Suprapubic skin (tissue), 4 donors: Measurements from ENCODE around the gene GLG1. TPM values are rescaled to one million over a fixed set of nuclear protein-coding genes. Genes with fewer than 3 reads are reported as not detected.

Experiments
- DNase-seq, 2 donors: peaks; one replicate each; pipeline ENCODE4 v3.0.0-alpha.2; 2019; ENCODE audit warnings: low spot score in 2 of 2
- H3K27ac ChIP-seq: fragments of 200-600 bp; sonication (generic); one replicate; pipeline ENCODE4 v1.5.1; 2019
- H3K27me3 ChIP-seq: fragments of 200-600 bp; sonication (generic); one replicate; pipeline ENCODE4 v1.5.1; 2019
- H3K36me3 ChIP-seq: fragments of 200-600 bp; sonication (generic); one replicate; pipeline ENCODE4 v1.5.1; 2019
- H3K4me1 ChIP-seq: fragments of 200-600 bp; sonication (generic); one replicate; pipeline ENCODE4 v1.5.1; 2019
- H3K4me3 ChIP-seq: fragments of 200-600 bp; sonication (generic); one replicate; pipeline ENCODE4 v1.5.1; 2019; ENCODE audit warnings: mild to moderate bottlenecking
- H3K9me3 ChIP-seq: fragments of 200-600 bp; sonication (generic); one replicate; pipeline ENCODE4 v1.5.1; 2019
- EP300 ChIP-seq: sonication (generic); formaldehyde crosslinking; IDR thresholded peaks from one replicate; pipeline ENCODE4 v1.6.1; 2017; ENCODE audit warnings: antibody characterized with exemption
- POLR2A ChIP-seq, 2 donors: fragments of 450-650 bp; IDR thresholded peaks; one replicate each; pipeline ENCODE4 v1.6.1; 2017; ENCODE audit warnings: antibody characterized with exemption in 2 of 2, mild to moderate bottlenecking in 2 of 2, moderate library complexity in 2 of 2
- POLR2AphosphoS5 ChIP-seq, 3 donors: sonication (generic); formaldehyde crosslinking; IDR thresholded peaks; one replicate each; pipeline ENCODE4 v1.6.1; 2017; ENCODE audit warnings: antibody characterized with exemption in 3 of 3
- WGBS: methylation state at CpG from one replicate; pipeline ENCODE4 v1.1.5; 2018; 5-methylcytosine and 5-hydroxymethylcytosine counted together
- total RNA-seq, 4 donors: library from RNA; depleted of rRNA; stranded (reverse); fragments of >200 nt; gene quantifications; one replicate each; pipeline ENCODE4 v1.1.0, GENCODE V29; 2016
- TF ChIP-seq, protein P1 (sequence below), 2 donors: fragments of 200-600 bp in 1 of 2; fragments of 450-650 bp in 1 of 2; sonication (generic) in 1 of 2; IDR thresholded peaks; one replicate each; pipeline ENCODE4 v1.5.1; 2016 to 2019; ENCODE audit warnings: antibody characterized with exemption in 2 of 2, mild to moderate bottlenecking in 1 of 2, moderate library complexity in 1 of 2

Gene GLG1
- total RNA-seq, 4 donors from 2014 or later: 62.5 to 160 (median 89.6) TPM

DNA sequence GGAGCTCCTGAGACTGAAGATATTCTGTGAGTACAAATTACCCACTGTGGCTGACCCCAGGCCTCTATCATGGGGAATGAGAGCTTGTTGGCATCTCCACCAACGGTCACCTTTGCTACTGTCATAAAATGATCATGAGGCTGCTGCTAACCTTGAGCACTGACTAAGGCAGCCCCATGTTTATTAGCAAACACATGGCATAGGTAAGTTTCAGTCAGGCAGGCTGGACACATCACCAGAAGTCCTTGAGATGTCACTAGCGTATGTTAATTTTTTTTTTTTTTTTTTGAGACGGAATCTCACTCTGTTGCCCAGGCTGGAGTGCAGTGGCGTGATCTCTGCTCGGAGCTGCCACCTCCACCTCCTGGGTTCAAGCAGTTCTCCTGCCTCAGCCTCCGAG is 1.5 kb upstream of the GLG1 start:
- Histone ChIP-seq H3K27me3 (no peaks in the 10 kb centered on the region), H3K4me1 (peaks cover 33% of the 10 kb centered on the region), H3K9me3 (no peaks in the 10 kb centered on the region), H3K36me3 (no peaks in the 10 kb centered on the region), H3K27ac (no peak overlapping the region), H3K4me3 (no peak overlapping the region)
- TF ChIP-seq POLR2A (IDR thresholded peaks at IDR 0.05): no peak
- TF ChIP-seq, protein P1, sequence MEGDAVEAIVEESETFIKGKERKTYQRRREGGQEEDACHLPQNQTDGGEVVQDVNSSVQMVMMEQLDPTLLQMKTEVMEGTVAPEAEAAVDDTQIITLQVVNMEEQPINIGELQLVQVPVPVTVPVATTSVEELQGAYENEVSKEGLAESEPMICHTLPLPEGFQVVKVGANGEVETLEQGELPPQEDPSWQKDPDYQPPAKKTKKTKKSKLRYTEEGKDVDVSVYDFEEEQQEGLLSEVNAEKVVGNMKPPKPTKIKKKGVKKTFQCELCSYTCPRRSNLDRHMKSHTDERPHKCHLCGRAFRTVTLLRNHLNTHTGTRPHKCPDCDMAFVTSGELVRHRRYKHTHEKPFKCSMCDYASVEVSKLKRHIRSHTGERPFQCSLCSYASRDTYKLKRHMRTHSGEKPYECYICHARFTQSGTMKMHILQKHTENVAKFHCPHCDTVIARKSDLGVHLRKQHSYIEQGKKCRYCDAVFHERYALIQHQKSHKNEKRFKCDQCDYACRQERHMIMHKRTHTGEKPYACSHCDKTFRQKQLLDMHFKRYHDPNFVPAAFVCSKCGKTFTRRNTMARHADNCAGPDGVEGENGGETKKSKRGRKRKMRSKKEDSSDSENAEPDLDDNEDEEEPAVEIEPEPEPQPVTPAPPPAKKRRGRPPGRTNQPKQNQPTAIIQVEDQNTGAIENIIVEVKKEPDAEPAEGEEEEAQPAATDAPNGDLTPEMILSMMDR (IDR thresholded peaks at IDR 0.05): no peak
- TF ChIP-seq POLR2AphosphoS5 (IDR thresholded peaks at IDR 0.05): no peak
- TF ChIP-seq EP300: no peak
- DNase-seq: peak in 1 of 2 donors; percentile 33
- 71% methylated on average over 6 of the region's 6 CpGs for WGBS

DNA sequence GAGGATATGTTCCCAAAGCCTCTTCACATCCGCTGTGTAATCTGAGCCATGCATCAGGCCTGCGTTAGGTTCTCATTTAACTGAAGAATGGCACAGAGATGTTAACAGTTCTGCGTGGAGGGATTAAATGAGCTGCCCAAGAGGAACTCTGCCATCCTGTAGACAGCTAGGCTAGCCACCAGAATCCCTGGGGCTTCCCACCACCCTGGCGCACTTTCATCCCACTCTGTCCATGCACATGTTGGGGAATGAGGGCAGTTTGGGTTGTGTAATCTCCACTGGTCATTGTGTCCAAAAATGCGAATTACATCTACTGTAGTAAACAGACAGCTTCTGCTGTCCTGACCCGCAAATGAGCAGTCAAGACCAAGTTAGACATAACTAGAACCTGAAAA is 1.0 kb upstream of the GLG1 start:
- Histone ChIP-seq H3K4me3 (no peak overlapping the region), H3K9me3 (no peaks in the 10 kb centered on the region), H3K36me3 (no peaks in the 10 kb centered on the region), H3K4me1 (peaks cover 33% of the 10 kb centered on the region), H3K27ac (no peak overlapping the region), H3K27me3 (no peaks in the 10 kb centered on the region)
- TF ChIP-seq, protein P1 (IDR thresholded peaks at IDR 0.05): no peak
- TF ChIP-seq EP300 (no peak), POLR2AphosphoS5 (IDR thresholded peaks at IDR 0.05) (no peak), POLR2A (IDR thresholded peaks at IDR 0.05) (no peak)
- peak in 1 of 2 donors; percentile 55 for DNase-seq
- 85% methylated on average over 6 of the region's 6 CpGs for WGBS

DNA sequence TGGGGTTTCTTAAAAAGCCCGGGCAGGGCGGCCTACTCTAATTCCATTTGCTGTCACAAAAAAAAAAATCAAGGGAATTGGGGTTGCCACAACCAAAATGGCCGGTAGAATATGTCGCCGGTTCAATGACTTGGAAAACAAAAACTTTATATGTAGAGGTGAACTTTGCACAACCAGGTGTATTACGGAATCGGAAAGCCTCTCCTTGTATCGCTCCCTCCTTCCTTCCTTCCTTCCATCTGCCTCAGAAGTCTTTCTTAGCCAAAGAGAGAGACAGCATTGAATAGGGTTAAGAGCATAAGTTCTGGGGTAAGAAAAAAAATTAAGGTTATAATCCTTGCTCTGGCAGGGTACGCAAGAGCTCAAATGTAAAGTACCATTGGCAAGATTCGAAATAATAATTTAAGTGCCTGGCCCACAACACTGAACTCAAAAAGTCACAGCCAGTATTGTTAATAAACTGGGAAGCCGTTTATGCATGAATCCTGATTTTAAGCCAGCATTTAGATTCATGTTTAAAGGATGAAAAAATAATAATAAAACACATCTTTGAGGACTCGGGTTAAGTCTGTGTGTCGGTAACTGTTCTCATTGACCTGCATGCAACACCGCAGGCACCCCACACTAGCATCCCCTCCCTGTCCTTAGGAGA is 522 bp upstream of the GLG1 start:
- DNase-seq: no peak
- H3K27me3 ChIP-seq: no peaks in the 10 kb centered on the region
- H3K4me1 ChIP-seq: peaks cover 33% of the 10 kb centered on the region
- WGBS: 17% methylated on average over 14 of the region's 14 CpGs
- H3K27ac ChIP-seq: peak overlapping the region; percentile 96
- H3K9me3 ChIP-seq: no peaks in the 10 kb centered on the region
- peak overlapping the region; percentile 97 for H3K4me3 ChIP-seq
- TF ChIP-seq POLR2AphosphoS5 (IDR thresholded peaks at IDR 0.05): no peak
- TF ChIP-seq, protein P1 (IDR thresholded peaks at IDR 0.05): no peak
- TF ChIP-seq POLR2A (IDR thresholded peaks at IDR 0.05): no peak
- TF ChIP-seq EP300: no peak
- H3K36me3 ChIP-seq: no peaks in the 10 kb centered on the region

DNA sequence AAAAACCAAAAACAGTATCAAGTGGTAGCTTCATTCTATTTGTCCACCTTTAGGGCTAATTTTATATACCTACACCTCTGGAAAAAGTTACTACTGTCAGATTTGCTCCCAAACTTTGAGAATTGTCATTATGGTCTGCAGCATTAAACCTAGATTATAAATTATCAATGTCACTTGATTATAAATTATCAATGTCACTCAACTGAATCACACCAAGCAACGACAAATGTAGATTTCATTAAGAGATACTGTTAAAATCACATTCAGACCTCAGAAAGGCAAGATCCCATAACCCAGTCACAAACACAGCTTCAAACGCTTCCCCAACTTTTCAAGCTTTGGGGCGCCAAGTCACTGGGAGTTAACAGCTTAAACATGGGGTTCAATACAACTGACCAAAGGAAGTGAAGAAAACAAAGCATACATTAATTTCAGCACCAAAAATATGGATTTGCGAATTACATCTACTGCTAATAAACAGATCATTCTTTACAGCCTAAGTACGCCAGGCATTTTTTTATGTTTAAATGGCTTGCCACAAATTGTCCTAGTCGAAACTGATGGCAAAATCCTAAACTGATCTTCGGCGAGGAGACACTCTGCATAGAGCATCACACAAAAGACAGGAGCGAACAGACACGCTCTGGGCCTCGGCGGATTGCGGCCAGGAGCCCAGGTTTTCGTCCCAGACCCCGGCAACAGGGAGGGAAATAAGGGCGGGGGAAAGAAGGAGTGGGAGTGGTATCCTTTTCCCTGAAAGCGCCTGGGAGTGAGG is 981 bp downstream of the GLG1 start:
- no peak for DNase-seq
- no peak for TF ChIP-seq EP300
- TF ChIP-seq, protein P1 (IDR thresholded peaks at IDR 0.05): no peak
- no peak for TF ChIP-seq POLR2AphosphoS5 (IDR thresholded peaks at IDR 0.05)
- no peak for TF ChIP-seq POLR2A (IDR thresholded peaks at IDR 0.05)
- Histone ChIP-seq H3K4me3 (peak overlapping the region; percentile 97), H3K27me3 (no peaks in the 10 kb centered on the region), H3K9me3 (no peaks in the 10 kb centered on the region), H3K4me1 (peaks cover 39% of the 10 kb centered on the region), H3K27ac (peak overlapping the region; percentile 96), H3K36me3 (no peaks in the 10 kb centered on the region)
- 3% methylated on average over 17 of the region's 17 CpGs for WGBS

DNA sequence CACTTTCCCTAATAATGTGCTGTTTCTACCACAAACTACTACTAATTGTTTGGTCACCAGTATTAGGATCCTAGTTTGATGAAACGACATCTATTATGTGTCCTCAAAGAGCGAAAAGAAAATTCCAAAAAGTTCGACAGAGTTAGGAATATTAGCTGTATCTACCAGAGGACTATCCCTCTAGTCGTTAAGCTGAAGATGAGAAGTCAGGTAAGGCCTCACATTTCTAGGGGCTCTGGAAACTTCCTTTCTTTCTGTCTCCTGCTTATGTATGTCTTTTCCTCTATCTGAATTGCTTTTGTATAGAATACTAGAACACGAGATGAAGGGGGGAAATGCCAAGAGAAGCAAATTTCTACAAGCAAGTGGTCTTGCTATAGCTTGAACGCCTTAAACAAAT is 1.6 kb downstream of the GLG1 start:
- no peaks in the 10 kb centered on the region for H3K27me3 ChIP-seq
- H3K36me3 ChIP-seq: no peaks in the 10 kb centered on the region
- no peak overlapping the region for H3K27ac ChIP-seq
- no peaks in the 10 kb centered on the region for H3K9me3 ChIP-seq
- H3K4me3 ChIP-seq: peak overlapping the region; percentile 97
- TF ChIP-seq POLR2A (IDR thresholded peaks at IDR 0.05) (no peak), EP300 (no peak), POLR2AphosphoS5 (IDR thresholded peaks at IDR 0.05) (no peak)
- TF ChIP-seq, protein P1 (IDR thresholded peaks at IDR 0.05): no peak
- no peak for DNase-seq
- H3K4me1 ChIP-seq: peaks cover 42% of the 10 kb centered on the region
- 36% methylated on average over 6 of the region's 6 CpGs for WGBS
